H1 (cell line): ENCODE measurements around the gene GPC6. TPM values are rescaled to one million over a fixed set of nuclear protein-coding genes. Genes with fewer than 3 reads are reported as not detected.

ENCODE experiments used
- CTCF ChIA-PET: fragments of 300-600 bp; sonication (Branson Sonifier 250); formaldehyde crosslinking; loops from one replicate; lab custom pipeline; 2021; ENCODE audit not compliant: partially characterized antibody; lab: Charles Lee
- POLR2A ChIA-PET: fragments of 300-600 bp; sonication (Branson Sonifier 250); formaldehyde crosslinking; loops from one replicate; lab custom pipeline; 2021; ENCODE audit warnings: inconsistent platforms; ENCODE audit not compliant: partially characterized antibody; lab: Charles Lee
- DNase-seq, 2 experiments: peaks; one replicate each; pipeline versions ENCODE4 v3.0.0 to v3.0.0-alpha.2; 2010 to 2022; ENCODE audit warnings: low spot score in 2 of 2, low read depth in 1 of 2, mixed read lengths in 1 of 2
- FAIRE-seq: peaks from 2 replicates; lab custom pipeline; 2011; peaks lifted over from hg19 to GRCh38; lab: Jason Lieb, UNC
- H2AFZ ChIP-seq: 2 replicates; pipeline ENCODE4 v1.8.1; 2012; ENCODE audit warnings: low read length, inconsistent platforms
- H2AK5ac ChIP-seq: 2 replicates; pipeline ENCODE4 v1.6.1; 2013; ENCODE audit warnings: low read depth, low read length
- H2BK120ac ChIP-seq: replicated peaks from 2 replicates; pipeline ENCODE3; 2013; ENCODE audit warnings: low read depth, low read length, inconsistent platforms
- H2BK12ac ChIP-seq: 2 replicates; pipeline ENCODE4 v1.6.1; 2013; ENCODE audit warnings: low read depth, low read length
- H2BK15ac ChIP-seq: 2 replicates; pipeline ENCODE4 v1.6.1; 2013; ENCODE audit warnings: low read length
- H2BK20ac ChIP-seq: 2 replicates; pipeline ENCODE4 v1.6.1; 2013; ENCODE audit warnings: low read length
- H2BK5ac ChIP-seq: 2 replicates; pipeline ENCODE4 v1.6.1; 2013; ENCODE audit warnings: low read depth, low read length
- H3K14ac ChIP-seq: 2 replicates; pipeline ENCODE4 v1.6.1; 2013; ENCODE audit warnings: inconsistent platforms; ENCODE audit not compliant: insufficient read length
- H3K18ac ChIP-seq: 2 replicates; pipeline ENCODE4 v1.6.1; 2013; ENCODE audit warnings: low read length; ENCODE audit errors: extremely low read depth
- H3K23ac ChIP-seq: 2 replicates; pipeline ENCODE4 v1.6.1; 2013; ENCODE audit warnings: inconsistent platforms; ENCODE audit not compliant: insufficient read length
- H3K23me2 ChIP-seq: 2 replicates; pipeline ENCODE4 v1.6.1; 2013; ENCODE audit warnings: low read depth, low read length
- H3K27ac ChIP-seq: 2 replicates; pipeline ENCODE4 v1.6.1; 2011; ENCODE audit warnings: low read depth, low read length, inconsistent platforms
- H3K27me3 ChIP-seq, 4 experiments: replicated peaks in 1 of 4; 1 replicate in 1 of 4; 2 replicates in 3 of 4; pipeline versions ENCODE4 v1.6.1 to v1.8.1; 2011 to 2013; ENCODE audit warnings: low read length in 3 of 4, mild to moderate bottlenecking in 3 of 4, inconsistent platforms in 2 of 4, mixed read lengths in 2 of 4, moderate library complexity in 1 of 4; ENCODE audit not compliant: control insufficient read depth in 3 of 4, insufficient read depth in 3 of 4; ENCODE audit errors: extremely low read depth in 1 of 4
- H3K36me3 ChIP-seq, 4 experiments: 2 replicates each; pipeline versions ENCODE4 v1.6.1 to v1.8.1; 2011 to 2013; ENCODE audit warnings: mild to moderate bottlenecking in 4 of 4, low read length in 3 of 4, moderate library complexity in 2 of 4, control low read depth in 1 of 4, inconsistent platforms in 1 of 4; ENCODE audit not compliant: insufficient read depth in 4 of 4, control insufficient read depth in 2 of 4
- H3K4ac ChIP-seq: replicated peaks from 2 replicates; pipeline ENCODE3; 2013; ENCODE audit warnings: low read length, low read depth, mixed read lengths, inconsistent platforms; ENCODE audit not compliant: insufficient read length
- H3K4me1 ChIP-seq, 4 experiments: replicated peaks in 1 of 4; 1 replicate in 1 of 4; 2 replicates in 3 of 4; pipeline versions ENCODE4 v1.6.1 to v1.8.1; 2011 to 2013; ENCODE audit warnings: low read length in 3 of 4, inconsistent platforms in 2 of 4, mixed read lengths in 1 of 4; ENCODE audit not compliant: insufficient read depth in 4 of 4, control insufficient read depth in 3 of 4
- H3K4me2 ChIP-seq, 2 experiments: 2 replicates each; pipeline versions ENCODE4 v1.6.1 to v1.8.1; 2011 to 2013; ENCODE audit warnings: low read depth in 2 of 2, low read length in 2 of 2, control low read depth in 1 of 2, inconsistent platforms in 1 of 2, mild to moderate bottlenecking in 1 of 2; ENCODE audit not compliant: insufficient read depth in 1 of 2
- H3K4me3 ChIP-seq, 4 experiments: fragments of 200-600, 300-600 bp in 1 of 4; sonication (generic), shearing (Covaris generic), sonication (Bioruptor Twin) in 1 of 4; 2 replicates each; pipeline versions ENCODE4 v1.5.1 to v1.8.1; 2011 to 2016; ENCODE audit warnings: low read length in 4 of 4, low read depth in 3 of 4, control low read depth in 2 of 4, inconsistent platforms in 2 of 4, mild to moderate bottlenecking in 2 of 4, mixed read lengths in 1 of 4, moderate library complexity in 1 of 4; ENCODE audit not compliant: insufficient read depth in 2 of 4; ENCODE audit errors: extremely low read depth in 1 of 4
- H3K56ac ChIP-seq: replicated peaks from 2 replicates; pipeline ENCODE3; 2013; ENCODE audit warnings: low read depth, mild to moderate bottlenecking, mixed read lengths, low read length, inconsistent platforms; ENCODE audit not compliant: insufficient read length
- H3K79me1 ChIP-seq: 2 replicates; pipeline ENCODE4 v1.6.1; 2013; ENCODE audit warnings: low read depth, low read length, control low read depth
- H3K79me2 ChIP-seq, 2 experiments: 2 replicates each; pipeline versions ENCODE4 v1.6.1 to v1.8.1; 2012 to 2013; ENCODE audit warnings: low read length in 2 of 2, mild to moderate bottlenecking in 2 of 2, inconsistent platforms in 1 of 2; ENCODE audit not compliant: insufficient read depth in 2 of 2, control insufficient read depth in 1 of 2
- H3K9ac ChIP-seq, 4 experiments: replicated peaks in 1 of 4; 1 replicate in 1 of 4; 2 replicates in 3 of 4; pipeline versions ENCODE4 v1.6.1 to v1.8.1; 2011 to 2013; ENCODE audit warnings: low read depth in 3 of 4, low read length in 3 of 4, control low read depth in 2 of 4, mild to moderate bottlenecking in 2 of 4, moderate library complexity in 2 of 4, inconsistent platforms in 1 of 4; ENCODE audit errors: extremely low read depth in 1 of 4
- H3K9me3 ChIP-seq, 2 experiments: 2 replicates each; pipeline versions ENCODE4 v1.6.1 to v1.8.1; 2012 to 2013; ENCODE audit warnings: mild to moderate bottlenecking in 2 of 2, moderate library complexity in 2 of 2, control low read depth in 1 of 2, inconsistent platforms in 1 of 2, low read depth in 1 of 2, low read length in 1 of 2, mixed read lengths in 1 of 2; ENCODE audit not compliant: insufficient read depth in 2 of 2
- H4K20me1 ChIP-seq, 2 experiments: replicated peaks in 1 of 2; 2 replicates each; pipeline versions ENCODE3 to v1.8.1; 2011 to 2013; ENCODE audit warnings: inconsistent platforms in 2 of 2, low read length in 2 of 2, mild to moderate bottlenecking in 1 of 2; ENCODE audit not compliant: insufficient read depth in 2 of 2, control insufficient read depth in 1 of 2
- H4K5ac ChIP-seq: 2 replicates; pipeline ENCODE4 v1.6.1; 2013; ENCODE audit warnings: low read length, low read depth, mixed read lengths, inconsistent platforms; ENCODE audit not compliant: insufficient read length
- H4K8ac ChIP-seq: 2 replicates; pipeline ENCODE4 v1.8.0; 2013; ENCODE audit warnings: mild to moderate bottlenecking, moderate library complexity, low read length, inconsistent platforms; ENCODE audit not compliant: insufficient read depth; ENCODE audit errors: extremely low read depth
- H4K91ac ChIP-seq: replicated peaks from 2 replicates; pipeline ENCODE3; 2013; ENCODE audit warnings: low read length, mixed read lengths, inconsistent platforms; ENCODE audit not compliant: insufficient read length
- HDAC6 ChIP-seq: IDR thresholded peaks from one replicate; pipeline ENCODE4 v1.7.1; 2012; ENCODE audit warnings: low read depth, mild to moderate bottlenecking, inconsistent platforms, low read length, moderate library complexity
- POLR2A ChIP-seq, 2 experiments: IDR thresholded peaks; 1 replicate in 1 of 2; 2 replicates in 1 of 2; pipeline ENCODE4 v1.6.1; 2011; ENCODE audit warnings: low read depth in 2 of 2, low read length in 2 of 2, mild to moderate bottlenecking in 2 of 2; ENCODE audit errors: control extremely low read depth in 1 of 2
- SIN3A ChIP-seq, 2 experiments: IDR thresholded peaks in 1 of 2; conservative IDR thresholded peaks in 1 of 2; 2 replicates each; pipeline ENCODE4 v1.6.1; 2011 to 2012; ENCODE audit warnings: low read length in 2 of 2, improper control_type of control experiment in 1 of 2, low read depth in 1 of 2, mild to moderate bottlenecking in 1 of 2
- WGBS, 2 experiments: shearing (Covaris generic) in 1 of 2; methylation state at CpG; one replicate each; pipeline versions ENCODE4 v1.1.6 to v1.1.7; 2013 to 2015; ENCODE audit warnings: low lambda C conversion rate in 2 of 2, mixed read lengths in 2 of 2, inconsistent platforms in 1 of 2, low coverage in 1 of 2, missing lambda C conversion rate in 1 of 2; ENCODE audit not compliant: insufficient replicate concordance in 2 of 2, insufficient coverage in 1 of 2, insufficient read length in 1 of 2; ENCODE audit errors: extremely low coverage in 1 of 2, missing lambda C conversion rate in 1 of 2; 5-methylcytosine and 5-hydroxymethylcytosine counted together
- polyA plus RNA-seq, 7 experiments: library from polyadenylated mRNA; depleted of rRNA in 3 of 7; stranded (reverse) in 5 of 7; unstranded in 2 of 7; fragments of >200 nt in 5 of 7; fragments of 200-250 nt in 2 of 7; gene quantifications; 1 replicate in 5 of 7; 2 replicates in 1 of 7; 4 replicates in 1 of 7; pipeline versions ENCODE4 v1.2.1 to v1.2.3, GENCODE V29; 2011 to 2013; ENCODE audit warnings: missing spikeins in 2 of 7, mixed read lengths in 2 of 7
- total RNA-seq: library from RNA; stranded (reverse); fragmentation: NEBNext Ultra II Directional; extraction: Animal tissue kit (Norgen Biotek cat#: 25700); gene quantifications from 2 replicates; pipeline ENCODE4 v1.2.1, GENCODE V29; 2021

The GPC6 gene
- total and polyA plus RNA-seq, 2 of the 8 experiments (the other 6 are each of a cell fraction or from before 2014, with no cell fraction given), result 5.4 to 12.0 TPM

GRCh38 chr13:93959796-93960533, 733.4 kb downstream of the GPC6 start:
- Histone ChIP-seq H2AK5ac (no peak overlapping the region), H3K4me2 (no peak overlapping the region), H3K14ac (no peak overlapping the region), H2BK120ac (no peak overlapping the region), H3K23me2 (no peaks in the 10 kb centered on the region), H3K23ac (no peak overlapping the region), H4K91ac (no peak overlapping the region), H4K20me1 (no peaks in the 10 kb centered on the region), H3K27me3 (no peaks in the 10 kb centered on the region), H2AFZ (no peak overlapping the region), H3K79me1 (no peaks in the 10 kb centered on the region), H3K36me3 (no peaks in the 10 kb centered on the region), H3K27ac (no peak overlapping the region), H2BK12ac (no peak overlapping the region), H2BK15ac (no peak overlapping the region), H3K56ac (no peak overlapping the region), H3K4ac (no peak overlapping the region), H4K8ac (no peak overlapping the region), H3K4me1 (0 out of 7 replicates have a peak, but pooled peaks cover 0 to 2% (median 0%) of the 10 kb centered on the region in 4 experiments), H2BK5ac (no peak overlapping the region), H3K18ac (no peak overlapping the region), H3K4me3 (no peak overlapping the region), H3K9me3 (no peaks in the 10 kb centered on the region), H3K9ac (no peak overlapping the region), H2BK20ac (no peak overlapping the region), H3K79me2 (no peaks in the 10 kb centered on the region; a peak in 1 of 4 replicates), H4K5ac (no peak overlapping the region)
- no peak for TF ChIP-seq POLR2A (IDR thresholded peaks at IDR 0.05; ENCODE audit: control extremely low read depth in 1 of 2, low read depth in 2 of 2, low read length in 2 of 2)
- no peak for TF ChIP-seq SIN3A (conservative IDR thresholded peaks at IDR 0.05 in 1 of 2, IDR thresholded peaks at IDR 0.05 in 1 of 2; ENCODE audit: low read depth in 1 of 2, low read length in 2 of 2)
- TF ChIP-seq HDAC6, result no peak
- FAIRE-seq (no peak), DNase-seq (no peak)
- ChIA-PET CTCF (no interaction called here), POLR2A (no interaction called here)
- 79% methylated on average over 10 of the region's 10 CpGs; no CpG with 5 or more reads in 1 of the 2 experiments for WGBS, 2 experiments
